ENCODE results near the gene SNX32. TPM values are rescaled to one million over a fixed set of nuclear protein-coding genes. Genes with fewer than 3 reads are reported as not detected.

The SNX32 gene
- total and polyA plus RNA-seq, 2 of the 13 experiments (the other 11 are each of a cell fraction or from before 2014, with no cell fraction given), result 0.09 to 0.34 TPM

- TF ChIP-seq AKNA (CRISPR knock-in tag; IDR thresholded peaks at IDR 0.05; ENCODE audit: borderline replicate concordance) (no peak), ZFAT (CRISPR knock-in tag; conservative IDR thresholded peaks at IDR 0.05) (no peak), ZSCAN31 (CRISPR knock-in tag; IDR thresholded peaks at IDR 0.05; ENCODE audit: low read depth) (peak; percentile 76; the same call in 1 of the 2 replicates), ZNF275 (CRISPR knock-in tag; IDR thresholded peaks at IDR 0.05; ENCODE audit: borderline replicate concordance) (peak; percentile 79), MYPOP (CRISPR knock-in tag; IDR thresholded peaks at IDR 0.05) (peak; percentile 74), FOXK1 (CRISPR knock-in tag; IDR thresholded peaks at IDR 0.05; ENCODE audit: borderline replicate concordance, low read depth) (peak; percentile 71; the same call in 1 of the 2 replicates), ZNF234 (CRISPR knock-in tag; conservative IDR thresholded peaks at IDR 0.05) (no peak; the same call in 1 of the 2 replicates), DNMT3B (CRISPR knock-in tag; conservative IDR thresholded peaks at IDR 0.05) (0 out of 2 replicates have a peak, but pooled peaks have one; percentile 23), ZNF780A (CRISPR knock-in tag; IDR thresholded peaks at IDR 0.05) (no peak), ZNF331 (CRISPR knock-in tag; IDR thresholded peaks at IDR 0.05) (peak; percentile 83), ZNF564 (CRISPR knock-in tag; IDR thresholded peaks at IDR 0.05) (0 out of 2 replicates have a peak, but pooled peaks have one; percentile 16), GABPB1 (CRISPR knock-in tag; IDR thresholded peaks at IDR 0.05) (peak; percentile 93), ZNF17 (CRISPR knock-in tag; IDR thresholded peaks at IDR 0.05) (no peak), FOXC1 (CRISPR knock-in tag; IDR thresholded peaks at IDR 0.05; ENCODE audit: borderline replicate concordance) (peak; percentile 84), ZNF879 (CRISPR knock-in tag; IDR thresholded peaks at IDR 0.05) (no peak), RBAK (CRISPR knock-in tag; IDR thresholded peaks at IDR 0.05) (no peak), TCF7 (IDR thresholded peaks at IDR 0.05; ENCODE audit: low read depth) (no peak), ZNF468 (CRISPR knock-in tag; IDR thresholded peaks at IDR 0.05) (no peak), PAF1 (CRISPR knock-in tag; IDR thresholded peaks at IDR 0.05) (no peak), HNRNPL (IDR thresholded peaks at IDR 0.05; ENCODE audit: low read depth, low read length) (no peak)
Measured at GRCh38 chr11:65860278-65861164, 26.8 kb downstream of the SNX32 start, which contains the start of gene MUS81 (continued).
